Measurements from ENCODE around the gene SF3A2.

SF3A2 gene

DNA sequence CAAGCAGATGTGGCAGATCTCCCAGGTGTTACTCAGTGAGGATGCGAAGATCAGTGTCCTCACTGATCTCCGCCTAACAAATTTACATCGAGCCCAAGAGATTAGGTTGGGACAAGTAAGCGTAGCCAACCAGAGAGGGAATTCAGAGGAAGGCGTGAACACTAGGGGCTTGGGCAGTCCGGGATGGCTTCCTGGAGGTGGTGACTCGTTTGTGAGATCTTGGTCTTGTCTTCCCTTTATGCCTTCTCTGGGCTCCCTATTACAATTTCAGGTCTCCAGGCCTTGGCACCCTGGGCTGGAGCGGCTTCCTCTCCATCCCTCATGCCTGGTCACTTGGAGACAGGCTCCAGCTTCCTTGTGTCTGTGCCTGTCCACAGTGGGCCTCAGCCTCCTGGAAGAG, 6.2 kb downstream of the SF3A2 start:
- DNase-seq: no peak

DNA sequence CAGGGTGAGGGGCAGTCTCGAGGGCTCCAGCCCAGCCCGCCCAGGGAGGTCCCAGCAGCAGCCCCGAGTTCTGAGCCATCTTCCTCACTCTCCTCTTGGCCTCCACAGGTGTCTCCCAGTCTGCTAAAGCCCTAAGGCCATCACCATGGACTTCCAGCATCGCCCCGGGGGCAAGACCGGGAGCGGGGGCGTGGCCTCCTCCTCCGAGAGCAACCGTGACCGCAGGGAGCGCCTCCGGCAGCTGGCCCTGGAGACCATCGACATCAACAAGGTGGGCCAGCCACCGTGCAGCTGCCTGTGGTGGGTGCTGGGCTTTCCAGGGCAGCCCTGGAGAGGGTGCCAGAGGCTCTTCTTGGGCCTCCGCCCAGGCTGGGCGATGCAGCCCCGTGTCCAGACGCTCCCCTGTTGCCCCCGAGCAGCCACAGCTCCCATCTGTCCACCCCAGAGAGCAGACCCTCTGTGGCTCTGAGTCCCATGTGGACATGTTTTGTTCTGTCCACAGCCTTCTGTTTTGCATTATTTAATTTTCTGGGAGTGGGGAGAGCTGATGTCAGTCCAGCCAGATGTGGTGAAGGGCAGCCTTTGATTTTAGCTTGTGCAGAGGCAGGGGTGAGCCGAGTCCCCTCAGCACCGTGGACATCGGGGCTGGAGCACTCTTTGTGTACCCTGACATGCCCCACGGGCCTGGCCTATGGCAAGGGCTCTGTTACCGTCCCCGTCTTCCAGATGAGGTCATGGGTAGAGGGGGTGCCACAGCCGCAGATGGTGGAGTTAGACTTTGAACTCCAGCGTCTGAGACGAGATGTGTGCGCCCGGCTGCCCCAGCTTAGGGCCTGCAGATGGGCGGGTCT, 6.9 kb downstream of the SF3A2 start:
- DNase-seq: no peak

DNA sequence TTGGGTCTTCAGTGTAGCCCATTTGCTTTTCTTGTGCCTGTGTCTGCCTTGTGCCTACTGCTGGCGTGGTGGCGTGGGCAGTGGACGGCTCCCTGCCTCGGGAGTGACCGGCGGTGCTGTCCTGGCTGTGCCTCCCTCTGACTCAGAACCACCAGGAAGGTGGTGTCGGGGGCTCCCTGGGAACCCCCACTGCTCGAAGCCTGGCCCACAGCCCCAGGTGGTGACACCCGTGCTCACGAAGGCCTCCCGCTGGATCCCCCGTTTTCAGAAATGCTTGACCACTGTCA, 7.4 kb downstream of the SF3A2 start:
- DNase-seq: no peak

- no peak for DNase-seq
Observed at GRCh38 chr19:2244486-2244885, 7.9 kb downstream of the SF3A2 start.

- DNase-seq: no peak
Observed at GRCh38 chr19:2245273-2245672, 8.6 kb downstream of the SF3A2 start.

GRCh38 chr19:2246014-2246620, 9.5 kb downstream of the SF3A2 start:
- DNase-seq: no peak

- DNase-seq: no peak
Observed at GRCh38 chr19:2246801-2247361, 10.3 kb downstream of the SF3A2 start.

GRCh38 chr19:2247433-2248101, 10.9 kb downstream of the SF3A2 start:
- DNase-seq: no peak

GRCh38 chr19:2248136-2249009, 11.7 kb downstream of the SF3A2 start:
- no peak for DNase-seq

DNA sequence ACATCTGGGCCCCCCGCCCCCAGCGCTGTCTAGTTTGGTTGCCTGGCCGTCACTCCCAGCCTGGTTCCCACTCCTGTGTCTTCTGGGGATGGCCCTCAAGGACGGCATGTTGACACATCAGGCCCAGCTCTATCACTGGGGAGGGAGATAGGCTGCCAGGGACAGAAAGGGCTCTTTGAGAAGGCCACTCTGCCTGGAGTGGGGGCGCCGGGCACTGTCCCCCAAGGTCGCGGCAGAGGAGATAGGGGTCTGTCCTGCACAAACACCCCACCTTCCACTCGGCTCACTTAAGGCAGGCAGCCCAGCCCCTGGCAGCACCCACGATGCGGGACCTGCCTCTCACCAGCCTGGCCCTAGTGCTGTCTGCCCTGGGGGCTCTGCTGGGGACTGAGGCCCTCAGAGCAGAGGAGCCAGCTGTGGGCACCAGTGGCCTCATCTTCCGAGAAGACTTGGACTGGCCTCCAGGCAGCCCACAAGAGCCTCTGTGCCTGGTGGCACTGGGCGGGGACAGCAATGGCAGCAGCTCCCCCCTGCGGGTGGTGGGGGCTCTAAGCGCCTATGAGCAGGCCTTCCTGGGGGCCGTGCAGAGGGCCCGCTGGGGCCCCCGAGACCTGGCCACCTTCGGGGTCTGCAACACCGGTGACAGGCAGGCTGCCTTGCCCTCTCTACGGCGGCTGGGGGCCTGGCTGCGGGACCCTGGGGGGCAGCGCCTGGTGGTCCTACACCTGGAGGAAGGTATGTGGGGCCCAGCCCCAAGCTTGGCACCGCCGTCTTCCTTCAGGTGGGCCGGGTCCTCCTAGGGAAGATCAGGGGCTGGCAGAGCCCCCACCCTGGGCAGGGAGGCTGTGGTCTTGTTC, 12.6 kb downstream of the SF3A2 start, which contains the start of gene AMH:
TSS of gene AMH (plus strand) at position 314 of the 857 bp plus-strand sequence. CDS start at position 324, 10 bp downstream.
- no peak for DNase-seq

DNA sequence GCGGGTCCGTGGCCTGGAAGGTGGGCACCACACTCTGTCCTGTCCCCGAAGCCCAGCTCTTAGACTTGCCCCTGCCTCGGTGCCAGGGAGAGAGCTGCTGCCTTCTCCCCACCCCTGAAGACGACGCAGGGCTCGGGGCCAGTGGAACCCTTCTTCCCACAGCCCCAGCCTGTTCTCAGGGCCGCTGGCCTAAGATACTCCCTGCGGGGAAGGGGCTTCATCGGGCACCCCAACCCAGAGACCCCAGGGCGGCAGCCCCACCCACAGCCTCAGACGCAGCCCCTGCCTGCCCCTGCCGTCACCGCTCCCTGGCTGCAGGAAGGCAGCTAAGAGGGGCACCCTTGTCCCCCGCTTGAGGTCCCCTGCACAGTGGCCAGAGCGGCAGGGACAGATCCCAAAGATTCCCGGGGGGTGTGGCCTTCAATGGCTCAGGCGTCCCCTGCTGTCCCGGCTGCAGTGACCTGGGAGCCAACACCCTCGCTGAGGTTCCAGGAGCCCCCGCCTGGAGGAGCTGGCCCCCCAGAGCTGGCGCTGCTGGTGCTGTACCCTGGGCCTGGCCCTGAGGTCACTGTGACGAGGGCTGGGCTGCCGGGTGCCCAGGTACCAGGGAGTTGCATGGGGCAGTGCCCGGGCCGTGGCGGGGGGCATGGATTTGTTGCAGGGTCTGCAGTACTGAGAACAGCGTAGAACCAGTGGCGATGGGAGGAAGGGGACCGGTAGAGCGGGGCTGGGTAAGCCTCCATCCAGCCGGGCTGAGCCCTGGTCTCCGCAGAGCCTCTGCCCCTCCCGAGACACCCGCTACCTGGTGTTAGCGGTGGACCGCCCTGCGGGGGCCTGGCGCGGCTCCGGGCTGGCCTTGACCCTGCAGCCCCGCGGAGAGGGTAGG, 13.5 kb downstream of the SF3A2 start:
- no peak for DNase-seq

DNA sequence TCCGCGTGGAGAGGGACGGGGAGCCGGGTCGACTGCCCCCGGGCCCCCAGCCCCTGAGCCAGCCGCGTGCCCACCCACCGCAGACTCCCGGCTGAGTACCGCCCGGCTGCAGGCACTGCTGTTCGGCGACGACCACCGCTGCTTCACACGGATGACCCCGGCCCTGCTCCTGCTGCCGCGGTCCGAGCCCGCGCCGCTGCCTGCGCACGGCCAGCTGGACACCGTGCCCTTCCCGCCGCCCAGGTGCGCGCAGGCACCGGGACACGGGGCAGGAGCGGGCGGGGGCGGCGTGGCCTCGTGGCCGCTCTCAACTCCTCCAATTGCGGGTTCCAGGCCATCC, 14.1 kb downstream of the SF3A2 start:
- DNase-seq: no peak

DNA sequence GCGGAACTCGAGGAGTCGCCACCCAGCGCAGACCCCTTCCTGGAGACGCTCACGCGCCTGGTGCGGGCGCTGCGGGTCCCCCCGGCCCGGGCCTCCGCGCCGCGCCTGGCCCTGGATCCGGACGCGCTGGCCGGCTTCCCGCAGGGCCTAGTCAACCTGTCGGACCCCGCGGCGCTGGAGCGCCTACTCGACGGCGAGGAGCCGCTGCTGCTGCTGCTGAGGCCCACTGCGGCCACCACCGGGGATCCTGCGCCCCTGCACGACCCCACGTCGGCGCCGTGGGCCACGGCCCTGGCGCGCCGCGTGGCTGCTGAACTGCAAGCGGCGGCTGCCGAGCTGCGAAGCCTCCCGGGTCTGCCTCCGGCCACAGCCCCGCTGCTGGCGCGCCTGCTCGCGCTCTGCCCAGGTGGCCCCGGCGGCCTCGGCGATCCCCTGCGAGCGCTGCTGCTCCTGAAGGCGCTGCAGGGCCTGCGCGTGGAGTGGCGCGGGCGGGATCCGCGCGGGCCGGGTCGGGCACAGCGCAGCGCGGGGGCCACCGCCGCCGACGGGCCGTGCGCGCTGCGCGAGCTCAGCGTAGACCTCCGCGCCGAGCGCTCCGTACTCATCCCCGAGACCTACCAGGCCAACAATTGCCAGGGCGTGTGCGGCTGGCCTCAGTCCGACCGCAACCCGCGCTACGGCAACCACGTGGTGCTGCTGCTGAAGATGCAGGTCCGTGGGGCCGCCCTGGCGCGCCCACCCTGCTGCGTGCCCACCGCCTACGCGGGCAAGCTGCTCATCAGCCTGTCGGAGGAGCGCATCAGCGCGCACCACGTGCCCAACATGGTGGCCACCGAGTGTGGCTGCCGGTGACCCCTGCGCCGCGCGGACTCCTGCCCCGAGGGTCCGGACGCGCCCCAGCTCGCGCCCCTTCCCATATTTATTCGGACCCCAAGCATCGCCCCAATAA, 14.8 kb downstream of the SF3A2 start:
- no peak for DNase-seq

DNA sequence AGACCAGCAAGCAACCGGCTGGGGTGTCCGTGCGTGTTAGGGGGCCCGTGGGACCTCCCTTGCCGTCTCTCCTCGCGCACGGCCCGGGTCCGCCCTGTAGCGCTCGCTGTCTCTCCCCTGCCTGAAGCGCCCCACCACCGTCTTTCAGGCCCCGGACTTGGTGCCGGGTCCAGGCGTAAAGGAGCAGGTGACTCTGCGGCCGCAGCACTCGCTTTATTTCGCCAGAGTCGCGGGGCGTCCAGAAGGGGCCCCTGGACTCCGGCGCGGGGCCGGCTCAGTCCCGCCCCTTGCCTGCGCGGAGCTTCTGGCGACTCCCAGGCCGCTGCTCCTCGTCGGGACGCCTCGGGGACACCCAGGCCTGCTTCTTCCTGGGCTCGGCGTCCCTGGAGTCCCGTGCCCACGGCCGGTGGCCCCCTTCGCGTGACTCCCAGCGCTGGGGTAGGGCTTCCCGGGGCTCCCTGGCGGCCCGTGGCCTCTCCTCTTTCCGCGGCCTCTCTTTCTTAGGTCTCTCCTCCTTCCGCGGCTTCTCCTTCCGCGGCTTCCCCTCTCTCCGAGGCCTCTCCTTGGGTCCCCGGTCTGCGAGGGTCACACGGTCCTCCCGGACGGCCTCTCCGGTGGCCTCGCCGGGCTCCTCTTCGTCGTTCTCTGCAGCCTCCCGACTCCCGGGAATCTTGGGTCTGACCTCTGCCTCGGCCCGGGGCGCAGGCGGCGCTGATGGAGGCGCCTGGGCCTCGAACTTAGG, 15.6 kb downstream of the SF3A2 start:
- DNase-seq: no peak

- no peak for DNase-seq
Observed at GRCh38 chr19:2252797-2253105, 16.1 kb downstream of the SF3A2 start.

DNA sequence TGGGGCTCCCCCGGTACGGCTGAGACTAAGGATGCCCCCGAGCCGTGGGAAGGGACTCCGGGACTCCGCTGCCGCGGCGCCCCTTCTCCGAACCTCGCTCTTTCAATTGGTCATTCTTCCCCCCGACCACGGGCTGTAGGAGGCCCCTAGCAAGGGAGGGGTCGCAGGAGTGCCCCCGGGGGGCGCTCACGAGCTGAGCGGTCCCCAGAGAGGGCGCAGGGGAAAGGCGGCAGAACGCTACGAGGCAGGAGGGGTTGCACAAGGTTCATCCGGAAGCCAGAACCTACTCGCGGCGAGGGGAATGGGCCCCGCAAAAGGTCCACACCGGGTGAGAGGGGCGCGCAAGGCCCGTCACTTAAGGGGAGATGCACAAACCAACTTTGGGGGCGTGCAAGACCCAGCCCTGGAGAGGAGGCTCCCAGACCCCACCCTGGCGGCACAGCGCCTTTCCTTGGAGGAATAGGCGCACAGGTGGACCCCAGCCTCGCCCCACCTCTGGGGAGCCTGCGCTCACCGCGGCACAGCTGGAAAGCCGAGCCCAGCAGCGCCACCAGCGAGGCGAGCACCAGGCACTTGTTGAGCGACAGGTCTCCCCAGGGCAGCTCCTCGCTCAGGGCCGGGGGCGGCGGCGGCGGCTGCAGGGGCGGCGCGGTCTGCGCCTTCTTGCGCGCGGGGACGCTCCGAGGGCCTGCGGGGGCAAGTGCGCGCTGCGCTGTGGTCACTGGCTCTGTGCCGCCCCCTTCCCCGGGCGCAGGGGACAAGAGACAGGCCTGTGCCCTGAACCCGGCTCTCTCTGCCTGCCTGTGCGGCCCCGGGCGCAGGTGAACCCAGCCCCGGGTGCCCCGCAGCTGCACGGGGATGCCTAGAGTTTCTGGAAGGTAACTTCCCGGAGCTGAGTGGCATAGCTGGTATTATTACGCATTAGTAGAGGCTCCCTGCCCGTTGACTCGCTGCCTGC, 16.8 kb downstream of the SF3A2 start:
- peak; percentile 33 for DNase-seq

DNA sequence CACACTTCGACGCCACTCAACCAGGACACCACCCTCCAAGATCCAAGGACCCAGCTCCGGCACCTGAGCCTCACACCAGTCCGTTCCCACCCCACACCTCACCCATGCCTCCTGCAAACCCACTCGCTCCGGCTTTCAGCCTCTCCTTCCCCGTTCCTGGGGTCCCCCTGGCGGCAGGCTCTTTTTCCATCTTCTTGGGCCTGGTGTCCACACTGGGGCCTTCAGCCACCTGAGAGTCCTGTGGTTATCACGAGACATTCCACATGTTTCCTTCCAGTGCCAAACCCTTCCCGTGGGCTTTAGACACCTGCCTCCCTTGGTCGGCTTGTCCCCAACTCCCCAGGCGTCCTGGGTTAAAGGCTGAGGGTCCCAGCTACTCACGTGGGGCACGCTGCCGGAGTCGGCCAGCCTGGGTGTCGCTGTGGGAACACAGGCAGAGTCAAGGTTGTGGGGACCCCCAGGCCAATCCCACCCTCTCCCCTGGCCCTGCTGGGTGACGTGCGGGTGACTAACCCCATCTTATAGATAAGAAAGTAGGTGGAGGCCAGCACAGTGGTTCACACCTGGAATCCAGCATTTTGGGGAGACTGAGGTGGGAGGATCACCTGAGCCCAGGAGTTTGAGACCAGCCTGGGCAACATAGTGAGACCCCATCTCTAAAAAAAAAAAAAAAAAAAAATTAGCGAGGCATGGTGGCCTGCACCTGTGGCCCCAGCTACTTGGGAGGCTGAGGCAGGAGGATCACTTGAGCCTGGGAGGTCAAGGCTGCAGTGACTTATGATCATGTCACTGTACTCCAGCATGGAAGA, 17.6 kb downstream of the SF3A2 start:
- no peak for DNase-seq
